Stimulated activated CD4-positive, alpha-beta T cell treated with anti-CD3 and anti-CD28 coated beads, Interleukin-12 subunit alpha, Interleukin-12 subunit beta, amount 100 ng/mL, for 24 hours (primary cell): ENCODE results near the gene APOL5.

Experiments
- DNase-seq, 2 experiments: peaks; one replicate each; pipeline ENCODE4 v3.0.0-alpha.2; 2020; ENCODE audit warnings: low read depth in 2 of 2

The APOL5 gene

DNA sequence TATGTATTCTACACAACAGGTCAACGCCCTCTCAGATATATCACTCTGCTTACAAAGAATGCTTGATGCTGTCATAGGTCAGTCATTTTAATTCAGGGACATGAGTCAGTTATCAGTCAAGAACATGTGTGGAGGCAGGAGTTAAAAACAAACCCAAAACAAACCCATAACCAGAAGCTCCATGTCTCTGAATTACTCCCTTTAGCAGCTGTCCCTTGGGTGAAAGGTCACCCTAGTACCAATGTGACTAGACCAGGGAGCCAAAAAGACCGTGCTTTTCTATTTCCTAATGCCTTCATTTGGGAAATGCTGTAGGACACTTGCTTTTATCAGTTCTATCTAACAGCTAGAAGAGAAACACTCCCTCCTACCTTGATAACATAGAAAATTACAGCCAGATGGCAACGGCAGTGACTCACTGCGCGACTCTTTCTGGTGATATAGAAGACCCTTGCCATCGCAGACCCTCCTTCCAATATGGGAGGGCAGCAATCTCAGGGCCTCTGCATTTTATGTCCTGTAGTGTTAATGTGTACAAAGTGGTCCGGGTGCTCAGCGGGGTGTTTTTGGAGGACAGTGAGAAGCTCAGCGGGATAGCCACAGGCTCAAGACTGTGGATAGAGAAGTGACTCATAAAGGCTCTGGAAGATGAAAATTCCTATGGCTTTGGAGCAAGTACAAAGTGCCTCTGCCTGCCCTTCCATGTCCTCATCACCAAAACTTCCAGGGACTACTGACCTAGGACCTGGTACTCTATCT lies 24.8 kb downstream of the APOL5 start:
- DNase-seq = no peak

DNA sequence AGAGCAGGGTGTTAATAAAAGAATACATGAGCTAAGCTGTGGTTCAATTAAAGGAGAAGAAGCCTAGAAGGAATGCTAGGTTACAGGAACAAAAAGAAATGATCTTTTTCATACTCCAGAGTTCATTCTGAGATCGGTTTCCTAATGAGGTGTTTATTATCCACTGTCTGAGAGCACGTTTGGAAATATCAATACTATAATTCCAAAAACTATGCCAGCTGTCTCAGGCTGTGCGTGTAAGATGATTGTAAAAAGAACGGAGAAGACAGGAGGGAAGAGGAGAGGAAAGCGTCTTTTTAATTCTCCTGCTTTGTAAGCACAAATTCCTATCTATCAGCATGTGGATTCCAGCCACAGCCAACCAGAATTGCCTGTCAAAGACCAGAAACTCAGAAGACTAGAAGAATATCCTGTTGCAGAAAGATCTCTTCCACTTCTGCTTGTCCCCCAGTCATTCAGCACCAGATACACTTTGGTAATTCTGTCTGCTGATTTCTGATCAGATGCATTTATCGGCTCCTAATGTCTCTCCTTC lies 25.7 kb downstream of the APOL5 start:
- no peak for DNase-seq

DNA sequence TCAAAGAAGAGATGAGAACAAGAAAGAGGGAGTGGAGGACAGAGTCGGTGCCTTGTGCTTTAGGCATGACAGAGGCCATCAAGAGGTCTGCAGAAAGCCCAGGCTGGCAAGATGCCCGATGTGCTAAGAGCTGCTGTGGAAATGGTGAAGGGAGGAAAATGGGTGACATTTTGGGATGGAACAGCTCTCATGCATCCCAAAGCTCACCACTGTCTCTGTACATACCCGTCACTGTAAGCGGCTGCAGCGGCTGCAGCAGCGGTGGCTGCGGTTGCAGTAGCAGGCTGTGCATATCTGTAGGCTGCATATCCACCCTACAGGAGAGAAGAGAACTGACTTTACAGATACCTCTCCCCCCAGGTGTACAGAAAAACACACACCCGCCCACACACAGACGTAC lies 28.6 kb downstream of the APOL5 start:
- DNase-seq = no peak

DNA sequence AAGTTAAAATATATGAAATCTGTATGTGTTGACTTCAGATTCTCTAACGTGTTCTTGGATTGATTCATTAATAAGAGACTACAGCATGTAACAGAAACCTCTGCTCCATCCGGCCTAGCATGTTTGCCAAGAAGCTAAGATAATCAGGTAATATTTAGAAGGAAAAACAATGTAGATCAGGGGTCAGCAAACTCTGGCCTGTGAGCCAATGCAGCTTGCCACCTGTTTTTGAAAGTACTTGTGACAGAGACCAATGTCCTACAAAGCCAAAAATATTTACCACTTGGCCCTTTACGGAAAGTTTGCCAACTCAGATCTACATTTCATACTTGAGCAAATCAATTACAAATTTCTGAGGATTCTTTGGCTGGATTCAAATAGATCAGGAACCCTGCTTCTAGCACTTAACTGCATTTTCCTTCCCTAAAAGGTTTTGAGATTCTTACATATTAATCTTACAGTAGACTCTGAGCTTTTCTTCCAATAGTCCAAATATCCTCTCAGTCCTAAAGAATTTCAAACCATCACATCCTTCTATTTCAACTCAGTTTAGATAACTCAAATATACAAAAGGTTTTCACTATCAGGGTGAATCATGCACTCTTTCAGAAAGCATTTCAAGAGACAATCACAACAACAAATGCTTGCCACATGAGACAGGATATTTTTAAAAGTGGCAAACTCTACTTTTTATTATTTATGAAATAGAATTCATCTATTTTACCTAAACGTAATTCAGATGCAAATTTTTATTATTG lies 29.5 kb downstream of the APOL5 start:
- no peak for DNase-seq

DNA sequence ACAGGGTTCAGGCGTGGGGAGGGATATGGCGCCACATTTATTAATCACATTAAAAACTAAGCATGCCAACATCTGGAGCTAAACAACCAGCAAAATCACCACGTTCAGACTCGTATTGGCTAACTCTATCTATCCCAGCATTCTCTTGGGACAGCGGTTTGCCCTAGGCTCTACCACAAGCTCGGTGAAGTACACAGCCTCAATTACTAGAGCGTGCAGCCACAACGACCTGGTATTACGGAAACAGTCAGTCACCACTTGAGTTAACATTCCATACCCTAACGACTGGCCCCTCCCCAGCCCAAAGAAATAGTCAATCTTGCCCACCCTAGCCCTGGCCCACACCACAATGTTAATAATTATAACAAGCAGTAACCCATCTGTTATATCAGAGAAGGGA lies 32.1 kb downstream of the APOL5 start:
- no peak for DNase-seq

DNA sequence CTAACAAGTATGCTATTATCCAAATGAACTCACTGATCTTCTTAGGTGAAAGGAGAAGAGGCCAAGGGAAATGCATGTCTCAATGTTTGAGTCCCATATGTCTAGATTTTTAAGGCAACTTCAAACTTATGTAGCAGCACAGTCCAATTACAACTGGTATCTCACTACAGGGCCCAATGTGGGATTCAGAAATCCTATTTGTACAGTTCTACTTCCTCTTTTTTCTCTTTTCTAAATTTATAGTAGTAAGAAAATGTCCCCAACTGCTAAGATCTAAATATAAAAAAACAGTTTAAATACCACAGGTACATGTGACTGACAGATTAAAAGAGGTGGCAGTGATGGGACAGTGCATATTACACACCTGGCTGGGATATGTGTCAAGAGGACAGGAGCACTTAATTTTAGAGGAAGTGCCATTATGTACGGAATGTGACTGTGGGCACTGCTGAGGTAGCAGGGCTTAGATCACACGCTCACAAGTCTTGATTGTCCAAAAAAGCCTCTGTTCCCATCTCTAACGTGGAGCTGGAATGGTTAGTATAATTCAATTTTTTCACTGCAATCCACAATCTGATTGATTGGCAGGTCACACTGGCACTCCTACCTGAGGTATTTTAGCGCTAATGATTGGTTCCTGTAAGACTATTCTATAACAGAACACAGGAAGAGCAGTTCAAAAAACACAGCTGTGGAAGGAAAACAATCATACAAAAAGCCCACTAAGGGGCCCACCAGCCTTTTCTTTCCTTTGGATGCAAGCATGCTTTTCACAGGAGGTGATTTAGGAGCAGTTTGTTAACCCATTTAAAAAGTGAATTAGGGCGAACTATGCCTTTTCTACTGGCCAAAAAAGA lies 34.6 kb downstream of the APOL5 start:
- DNase-seq = no peak

DNA sequence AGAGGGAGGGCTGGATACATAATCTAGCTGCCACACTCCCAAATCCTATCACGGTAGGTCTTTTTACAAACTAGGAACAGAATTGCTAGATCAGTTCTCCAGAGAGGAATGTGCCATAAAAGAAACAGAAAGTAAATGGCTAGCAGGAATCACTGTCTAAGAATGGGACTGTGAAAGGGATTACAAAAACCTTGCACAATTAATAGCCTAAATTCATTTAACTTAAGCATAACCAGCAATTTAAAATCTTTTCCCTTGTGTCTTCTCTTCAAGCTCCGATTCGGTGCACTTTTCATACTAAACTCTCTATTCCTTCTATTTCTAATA lies 35.2 kb downstream of the APOL5 start:
- no peak for DNase-seq

DNA sequence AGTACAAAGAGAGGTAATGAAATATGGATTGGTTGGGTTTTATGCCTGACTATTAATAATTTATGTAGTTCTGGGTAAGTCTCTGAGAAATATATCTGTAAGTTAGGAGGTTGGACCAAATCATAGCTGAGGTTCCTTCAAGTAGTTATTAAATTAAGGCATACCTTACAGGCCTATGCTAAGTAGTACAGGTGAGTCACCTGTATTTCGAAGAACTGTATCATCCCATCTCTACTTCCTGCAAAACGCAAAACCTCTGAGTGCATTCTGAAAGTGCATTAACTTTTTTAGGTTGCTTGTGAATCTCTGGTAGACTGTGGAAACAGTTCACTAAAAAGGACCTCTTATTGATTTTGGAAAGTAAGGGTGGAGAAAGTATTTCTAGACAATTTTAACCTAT lies 37.1 kb downstream of the APOL5 start:
- DNase-seq = no peak

DNA sequence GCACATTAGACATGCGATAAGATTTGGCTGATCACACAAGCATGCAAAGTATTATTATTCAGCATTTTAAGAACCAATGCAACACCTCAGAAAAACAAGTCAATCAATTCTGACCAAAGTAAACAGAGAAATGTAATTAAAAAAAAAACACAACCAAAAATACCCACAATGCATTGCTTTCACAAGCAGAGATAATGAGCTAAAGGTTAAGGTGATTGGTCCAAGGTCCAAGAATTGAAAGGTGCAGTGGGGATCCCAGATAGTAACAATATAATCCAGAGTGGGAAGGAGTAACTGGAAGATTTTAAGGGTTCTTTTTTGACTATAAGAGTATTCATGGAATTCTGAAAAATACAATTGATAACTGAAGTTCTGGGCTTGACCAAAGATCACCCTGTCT lies 39.0 kb downstream of the APOL5 start:
- DNase-seq = no peak

DNA sequence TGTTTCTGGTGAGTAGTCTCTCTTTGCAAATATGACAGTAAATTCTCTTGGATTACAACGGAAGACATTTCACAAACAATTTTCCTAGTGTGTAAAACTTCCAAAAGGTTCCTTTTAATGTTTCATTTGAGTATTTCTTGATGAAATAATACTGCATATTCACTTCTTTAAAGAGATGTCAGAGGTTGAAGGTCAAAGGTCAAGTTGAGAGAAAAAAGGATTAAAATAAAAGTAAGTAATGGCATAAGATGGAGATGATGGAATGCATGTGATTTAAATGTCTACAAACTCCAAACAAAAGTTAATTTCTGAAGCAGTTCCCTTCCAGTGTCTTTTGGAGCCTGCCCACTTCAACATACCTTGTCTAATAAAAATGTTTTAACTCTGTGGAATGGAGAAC lies 40.7 kb downstream of the APOL5 start:
- no peak for DNase-seq

DNA sequence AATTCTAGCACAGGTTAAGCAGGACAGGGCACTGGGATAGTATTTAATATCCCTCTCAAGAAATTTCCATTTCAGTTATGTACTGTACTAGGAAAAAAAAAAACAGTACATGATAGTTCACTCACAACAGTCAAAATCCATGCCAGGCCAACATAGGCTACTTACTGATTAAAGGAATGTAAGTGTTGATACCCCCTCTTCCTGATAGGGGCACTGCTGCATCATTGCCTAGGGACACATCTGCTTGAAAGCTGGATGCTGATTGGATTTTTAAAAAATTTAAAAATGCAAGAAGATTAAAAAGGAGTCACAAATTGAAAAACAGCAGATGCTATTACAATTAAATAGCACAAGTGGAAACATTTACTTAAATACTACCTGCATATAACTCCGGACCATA lies 43.4 kb downstream of the APOL5 start:
- no peak for DNase-seq

DNA sequence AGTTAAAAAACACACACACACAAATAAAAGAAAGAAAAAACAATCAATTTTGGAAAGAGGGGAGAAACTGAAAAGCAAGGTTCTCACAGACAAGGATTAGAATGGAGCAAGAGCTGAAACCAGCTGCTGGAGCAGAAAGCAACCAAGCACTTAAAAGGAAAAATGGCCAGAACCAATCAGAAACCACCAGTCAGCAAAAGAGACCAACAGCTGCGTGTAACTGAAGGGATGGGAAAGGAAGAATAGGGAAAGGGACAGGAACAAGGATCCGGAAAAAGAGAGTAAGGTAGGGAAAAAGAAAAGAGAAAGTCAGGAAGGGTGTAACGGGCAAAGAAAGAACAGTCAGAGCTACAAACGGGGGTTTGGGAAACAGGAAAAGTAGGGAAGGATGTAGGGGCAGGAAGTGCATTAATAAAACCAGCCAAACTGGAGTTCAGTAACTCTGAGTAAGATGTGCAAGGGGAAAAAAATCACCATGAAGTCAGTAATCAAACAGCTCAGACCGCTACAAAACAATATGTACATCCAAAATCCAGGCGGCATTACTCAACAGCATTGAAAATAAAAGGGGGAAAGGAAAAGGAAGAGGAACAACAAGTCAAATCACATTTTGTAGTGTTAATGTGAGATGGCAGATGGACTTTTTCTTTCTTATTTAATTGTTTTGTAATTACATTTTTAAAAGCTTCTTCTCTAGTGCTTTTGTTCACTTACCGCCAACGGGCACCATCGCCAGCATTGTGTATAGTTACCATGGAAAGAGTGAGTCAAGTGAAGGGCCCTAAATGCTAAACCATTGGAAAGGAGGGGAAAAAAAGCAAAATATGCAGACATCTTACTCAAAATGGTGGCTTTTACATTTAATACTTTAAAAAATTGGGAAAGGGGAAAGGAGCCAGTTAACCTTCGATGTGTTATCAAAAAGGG lies 49.2 kb downstream of the APOL5 start:
- DNase-seq = no peak

DNA sequence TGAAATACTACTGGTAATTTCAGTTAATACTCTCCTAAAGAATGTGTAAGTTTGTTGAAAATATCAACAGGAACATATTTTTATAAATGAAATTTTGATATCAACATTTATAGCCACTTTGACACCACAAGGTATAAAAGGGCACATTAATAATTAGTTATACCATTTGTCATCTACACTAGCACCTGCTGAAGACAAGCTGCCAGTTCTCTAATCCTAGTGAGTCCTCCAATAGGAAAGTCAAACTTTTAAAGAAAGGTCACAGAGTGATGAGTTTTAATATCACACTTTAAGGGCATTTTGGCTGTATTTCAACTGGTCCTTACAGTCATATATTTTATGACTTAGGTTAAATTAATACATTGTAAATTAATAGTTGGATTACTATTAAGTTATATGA lies 52.3 kb downstream of the APOL5 start:
- no peak for DNase-seq

DNA sequence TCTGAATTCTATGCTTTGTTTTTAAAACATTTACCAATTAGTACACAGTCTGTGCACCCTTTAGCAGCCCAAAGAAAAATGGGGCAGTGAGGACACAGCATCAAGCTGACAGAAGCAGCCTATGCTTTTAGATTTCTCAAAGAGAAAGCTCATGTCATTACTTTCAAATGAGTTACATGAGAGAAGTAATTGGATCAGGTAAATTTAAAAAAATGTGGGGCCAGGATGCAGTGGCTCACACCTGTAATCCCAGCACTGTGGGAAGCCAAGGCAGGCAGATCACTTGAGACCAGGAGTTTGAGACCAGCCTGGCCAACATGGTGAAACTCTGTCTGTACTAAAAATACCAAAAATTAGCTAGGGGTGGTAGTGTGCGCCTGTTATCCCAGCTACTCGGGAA lies 57.7 kb downstream of the APOL5 start:
- DNase-seq = no peak

DNA sequence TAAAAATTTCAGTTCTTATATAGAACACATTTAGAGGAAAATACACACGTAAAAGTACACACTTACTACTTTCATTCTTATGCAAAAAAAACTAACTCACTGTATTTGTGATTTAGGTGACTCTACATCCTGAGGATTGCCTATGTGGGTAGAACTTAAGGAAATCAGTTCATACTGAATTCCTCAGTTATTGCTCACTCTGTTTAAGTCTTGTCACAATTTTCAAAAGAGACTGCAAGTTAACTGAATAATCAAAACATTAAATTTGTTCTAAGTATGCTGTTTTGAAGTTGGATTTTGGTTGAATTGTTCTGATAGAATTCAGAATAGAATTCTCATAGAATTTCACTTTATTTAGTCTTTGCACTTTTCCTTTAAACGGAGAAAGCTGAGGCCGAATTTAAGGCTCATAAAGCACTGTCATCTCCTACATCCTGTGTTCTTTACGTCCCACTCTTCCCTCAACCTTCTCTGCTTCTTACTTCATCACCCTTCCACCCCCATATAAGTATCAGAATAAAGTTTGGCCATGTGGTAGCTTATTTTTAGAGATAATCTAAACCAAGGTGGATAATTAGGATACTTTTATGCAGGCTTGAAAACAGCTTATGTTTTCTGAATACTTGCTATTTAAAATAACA lies 59.8 kb downstream of the APOL5 start:
- DNase-seq = no peak
